PFSK-1 (cell line): ENCODE results near the gene PI4K2B.

Experiments used
- FOXP2 ChIP-seq: optimal IDR thresholded peaks from 2 replicates; pipeline ENCODE3; 2011; ENCODE audit warnings: borderline replicate concordance, control low read depth, inconsistent platforms; ENCODE audit not compliant: insufficient read depth; ENCODE audit errors: extremely low read length, extremely low read depth
- POLR2AphosphoS5 ChIP-seq: IDR thresholded peaks from 2 replicates; pipeline ENCODE4 v1.6.1; 2012; ENCODE audit warnings: low read depth, mild to moderate bottlenecking, control low read depth, low read length, moderate library complexity
- SIN3A ChIP-seq: IDR thresholded peaks from 2 replicates; pipeline ENCODE4 v1.6.1; 2012; ENCODE audit warnings: mild to moderate bottlenecking, low read length, moderate library complexity, borderline replicate concordance; ENCODE audit not compliant: insufficient read depth
- TAF1 ChIP-seq: IDR thresholded peaks from 2 replicates; pipeline ENCODE4 v1.6.1; 2012; ENCODE audit warnings: low read length, control low read depth, borderline replicate concordance; ENCODE audit not compliant: insufficient read depth
- TF ChIP-seq, protein P1 (sequence below), 2 experiments: IDR thresholded peaks; 2 replicates each; pipeline versions ENCODE4 v1.6.1 to v1.8.0; 2011 to 2012; ENCODE audit warnings: low read depth in 2 of 2, low read length in 2 of 2, control low read depth in 1 of 2, inconsistent platforms in 1 of 2, mild to moderate bottlenecking in 1 of 2, moderate library complexity in 1 of 2; ENCODE audit not compliant: insufficient read depth in 1 of 2

Gene PI4K2B

GRCh38 chr4:25209702-25210101 is 24.1 kb upstream of the PI4K2B start:
- no peak for TF ChIP-seq POLR2AphosphoS5
- TF ChIP-seq FOXP2 = no peak
- no peak for TF ChIP-seq SIN3A
- TF ChIP-seq, protein P1, sequence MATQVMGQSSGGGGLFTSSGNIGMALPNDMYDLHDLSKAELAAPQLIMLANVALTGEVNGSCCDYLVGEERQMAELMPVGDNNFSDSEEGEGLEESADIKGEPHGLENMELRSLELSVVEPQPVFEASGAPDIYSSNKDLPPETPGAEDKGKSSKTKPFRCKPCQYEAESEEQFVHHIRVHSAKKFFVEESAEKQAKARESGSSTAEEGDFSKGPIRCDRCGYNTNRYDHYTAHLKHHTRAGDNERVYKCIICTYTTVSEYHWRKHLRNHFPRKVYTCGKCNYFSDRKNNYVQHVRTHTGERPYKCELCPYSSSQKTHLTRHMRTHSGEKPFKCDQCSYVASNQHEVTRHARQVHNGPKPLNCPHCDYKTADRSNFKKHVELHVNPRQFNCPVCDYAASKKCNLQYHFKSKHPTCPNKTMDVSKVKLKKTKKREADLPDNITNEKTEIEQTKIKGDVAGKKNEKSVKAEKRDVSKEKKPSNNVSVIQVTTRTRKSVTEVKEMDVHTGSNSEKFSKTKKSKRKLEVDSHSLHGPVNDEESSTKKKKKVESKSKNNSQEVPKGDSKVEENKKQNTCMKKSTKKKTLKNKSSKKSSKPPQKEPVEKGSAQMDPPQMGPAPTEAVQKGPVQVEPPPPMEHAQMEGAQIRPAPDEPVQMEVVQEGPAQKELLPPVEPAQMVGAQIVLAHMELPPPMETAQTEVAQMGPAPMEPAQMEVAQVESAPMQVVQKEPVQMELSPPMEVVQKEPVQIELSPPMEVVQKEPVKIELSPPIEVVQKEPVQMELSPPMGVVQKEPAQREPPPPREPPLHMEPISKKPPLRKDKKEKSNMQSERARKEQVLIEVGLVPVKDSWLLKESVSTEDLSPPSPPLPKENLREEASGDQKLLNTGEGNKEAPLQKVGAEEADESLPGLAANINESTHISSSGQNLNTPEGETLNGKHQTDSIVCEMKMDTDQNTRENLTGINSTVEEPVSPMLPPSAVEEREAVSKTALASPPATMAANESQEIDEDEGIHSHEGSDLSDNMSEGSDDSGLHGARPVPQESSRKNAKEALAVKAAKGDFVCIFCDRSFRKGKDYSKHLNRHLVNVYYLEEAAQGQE (IDR thresholded peaks at IDR 0.05; ENCODE audit: insufficient read depth in 1 of 2, low read depth in 2 of 2, low read length in 2 of 2) = no peak
- TF ChIP-seq TAF1 = no peak

DNA sequence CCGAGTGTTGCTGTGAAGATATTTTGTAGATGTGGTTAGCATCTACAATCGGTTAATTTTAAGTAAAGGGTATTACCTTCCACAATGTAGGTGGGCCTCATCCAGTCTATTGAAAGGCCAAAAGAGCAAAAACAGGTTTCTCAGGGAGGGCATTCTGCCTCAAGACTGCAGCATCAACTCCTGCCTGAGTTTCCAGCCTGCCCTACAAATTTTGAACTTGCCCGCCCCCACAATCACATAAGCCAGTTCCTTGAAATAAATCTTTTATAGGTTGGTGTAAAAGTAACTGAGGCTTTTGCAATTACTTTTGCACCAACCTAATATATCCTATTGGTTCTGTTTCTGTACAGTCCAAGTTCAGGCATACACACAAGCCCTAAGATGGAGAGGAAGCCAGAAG is 22.1 kb upstream of the PI4K2B start:
- no peak for TF ChIP-seq TAF1
- no peak for TF ChIP-seq POLR2AphosphoS5
- TF ChIP-seq FOXP2 = no peak
- TF ChIP-seq, protein P1 (IDR thresholded peaks at IDR 0.05; ENCODE audit: insufficient read depth in 1 of 2, low read depth in 2 of 2, low read length in 2 of 2) = no peak
- no peak for TF ChIP-seq SIN3A

- TF ChIP-seq, protein P1 (IDR thresholded peaks at IDR 0.05; ENCODE audit: insufficient read depth in 1 of 2, low read depth in 2 of 2, low read length in 2 of 2) = no peak
- TF ChIP-seq POLR2AphosphoS5 = no peak
- TF ChIP-seq SIN3A = no peak
- TF ChIP-seq TAF1 = no peak
- no peak for TF ChIP-seq FOXP2
Observed at GRCh38 chr4:25212822-25213221, 21.0 kb upstream of the PI4K2B start.

- TF ChIP-seq POLR2AphosphoS5 (no peak), TAF1 (no peak), SIN3A (no peak), FOXP2 (no peak)
- TF ChIP-seq, protein P1 (IDR thresholded peaks at IDR 0.05; ENCODE audit: insufficient read depth in 1 of 2, low read depth in 2 of 2, low read length in 2 of 2) = no peak
Observed at GRCh38 chr4:25213347-25213979, 20.4 kb upstream of the PI4K2B start.

DNA sequence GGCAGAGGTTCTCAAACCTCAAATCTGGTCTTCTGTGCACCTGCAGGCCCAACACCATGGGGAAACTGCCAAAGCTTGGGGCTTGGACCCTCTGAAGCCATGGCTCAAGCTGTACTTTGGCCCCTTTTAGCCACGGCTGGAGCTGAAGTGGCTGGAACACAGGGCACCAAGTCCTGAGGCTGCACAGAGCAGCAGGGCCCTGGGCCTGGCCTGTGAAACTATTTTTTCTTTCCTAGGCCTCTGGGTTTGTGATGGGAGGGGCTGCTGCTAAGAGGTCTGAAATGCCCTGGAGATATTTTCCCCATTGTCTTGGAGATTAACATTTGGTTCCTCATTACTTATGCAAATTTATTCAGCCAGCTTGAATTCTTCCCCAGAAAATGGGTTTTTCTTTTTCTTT is 18.3 kb upstream of the PI4K2B start:
- no peak for TF ChIP-seq POLR2AphosphoS5
